ENCODE measurements around the gene EPS8L3. TPM values are rescaled to one million over a fixed set of nuclear protein-coding genes. Genes with fewer than 3 reads are reported as not detected.
A peak's percentile ranks its signal among the peaks of the same experiment; 100 is the strongest.
"Not testable (repeated sequence)": the region's sequence is repeated elsewhere in the genome, so short reads cannot be mapped to it uniquely, and the experiment has no call there.

EPS8L3 gene
- total RNA-seq, 1 donor from 2014 or later = not detected

DNA sequence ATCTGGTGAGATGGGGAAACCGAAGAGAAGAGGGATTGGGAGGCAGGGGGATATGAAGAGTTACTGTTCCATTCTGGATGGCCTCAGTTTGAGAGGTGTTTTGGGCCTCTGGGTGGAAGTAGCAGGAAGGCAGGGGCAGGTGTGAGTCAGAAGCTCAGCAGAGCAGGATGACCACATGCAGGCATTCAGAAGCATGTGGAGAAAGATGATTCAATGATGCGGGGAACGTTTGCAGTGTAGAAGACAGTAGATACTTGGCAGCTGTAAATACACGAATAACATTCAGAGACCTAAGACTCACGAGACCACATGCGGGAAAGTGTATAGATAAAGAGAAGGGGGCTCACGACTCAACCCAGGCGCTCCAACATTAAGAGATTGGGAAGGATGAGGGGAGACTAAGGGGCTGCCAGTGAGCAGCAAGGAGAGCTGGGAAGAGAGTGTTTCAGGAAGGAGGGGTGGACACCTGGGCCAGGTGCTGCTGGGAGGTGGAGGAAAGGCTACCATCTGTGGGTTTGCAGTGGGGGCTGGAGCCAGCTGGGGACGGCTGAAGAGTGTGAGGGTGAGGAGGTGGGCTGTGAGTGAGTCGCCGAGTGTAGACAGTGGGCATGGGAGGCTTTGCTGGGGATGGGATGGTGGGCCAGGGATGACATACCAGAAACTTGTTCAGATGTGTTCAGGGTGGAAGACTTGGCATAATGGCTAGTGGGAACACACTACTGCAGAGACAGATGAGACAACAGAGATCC lies 5.8 kb upstream of the EPS8L3 start:
- DNase-seq (ENCODE audit: low spot score) (peak; percentile 19), ATAC-seq (no peak)
- intact Hi-C loops (cut with DNase I) = loop anchor here (5.0 kb wide), 2 partner anchors 127 to 227 kb away; no protein-coding TSS in a partner anchor

DNA sequence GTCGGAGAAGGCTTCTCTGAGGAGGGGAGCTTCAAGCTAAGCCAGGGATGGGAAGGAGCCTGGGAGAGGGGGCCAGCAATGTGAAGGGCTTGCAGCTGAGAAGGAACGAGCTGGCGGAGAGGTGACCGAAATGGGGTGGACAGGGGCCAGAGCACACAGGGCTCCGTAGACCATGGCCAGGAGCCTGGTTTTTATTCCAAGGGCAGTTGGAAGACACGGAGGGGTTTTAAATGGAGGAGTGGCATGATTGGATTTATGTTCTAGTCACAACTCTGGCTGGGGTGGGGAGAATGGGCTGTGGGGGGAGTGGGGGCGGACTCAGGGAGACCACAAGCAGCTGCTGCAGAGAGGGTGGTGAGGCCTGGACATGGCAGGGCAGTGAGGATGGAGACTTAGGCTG lies 5.1 kb upstream of the EPS8L3 start:
- intact Hi-C loops (cut with DNase I) = no loop called here
- no peak for ATAC-seq
- DNase-seq (ENCODE audit: low spot score) = peak; percentile 38

DNA sequence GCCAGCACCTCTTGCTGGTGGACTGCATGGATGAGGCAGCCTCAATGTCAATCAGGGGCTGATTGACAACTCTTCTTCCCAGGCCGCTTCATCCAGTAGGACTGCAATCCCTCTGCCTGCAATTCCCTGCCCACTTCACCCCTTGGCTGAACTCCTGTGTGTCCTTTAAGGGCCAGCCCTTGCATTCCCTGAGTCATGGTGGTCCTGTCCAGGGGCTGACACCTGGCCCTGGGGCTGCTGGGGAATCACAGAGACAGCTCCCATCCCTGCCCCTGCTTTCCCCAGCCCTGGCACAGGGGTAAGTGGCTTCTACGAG lies 4.6 kb upstream of the EPS8L3 start:
- DNase-seq (ENCODE audit: low spot score) (peak; percentile 25), ATAC-seq (no peak)
- intact Hi-C loops (cut with DNase I) = no loop called here

DNA sequence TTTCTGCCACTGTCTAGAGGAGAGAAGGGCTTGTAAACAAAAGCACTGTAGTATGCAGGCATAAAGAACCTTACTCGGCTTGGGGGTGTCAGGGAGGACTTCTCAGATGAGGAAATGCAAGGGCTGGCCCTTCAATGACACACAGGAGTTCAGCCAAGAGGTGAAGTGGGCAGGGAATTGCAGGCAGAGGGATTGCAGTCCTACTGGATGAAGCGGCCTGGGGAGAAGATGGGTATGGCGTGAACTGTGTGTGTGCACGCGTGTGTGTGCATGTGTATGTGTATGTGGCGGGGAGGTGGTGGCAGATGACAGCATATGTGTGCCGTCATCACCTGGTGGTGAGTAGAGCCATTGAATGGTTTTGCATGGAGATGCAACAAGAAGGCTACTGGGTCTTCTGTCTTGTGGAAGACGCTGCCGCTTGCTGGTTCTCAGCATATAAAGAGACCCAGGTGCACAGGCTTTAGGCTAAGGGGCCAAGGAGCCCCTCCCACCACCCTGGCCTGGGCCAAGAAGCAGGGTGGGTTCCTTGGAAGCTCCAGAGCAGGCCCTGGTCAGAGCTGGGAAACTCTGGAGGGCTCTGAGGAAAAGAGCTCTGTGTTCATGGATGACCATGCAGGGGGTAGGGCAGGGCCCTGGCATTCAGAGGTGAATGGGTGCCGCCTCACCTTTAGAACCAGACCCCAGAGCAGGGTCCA lies 4.1 kb upstream of the EPS8L3 start:
- ATAC-seq = no peak
- DNase-seq (ENCODE audit: low spot score) = peak; percentile 23
- intact Hi-C loops (cut with DNase I) = no loop called here

DNA sequence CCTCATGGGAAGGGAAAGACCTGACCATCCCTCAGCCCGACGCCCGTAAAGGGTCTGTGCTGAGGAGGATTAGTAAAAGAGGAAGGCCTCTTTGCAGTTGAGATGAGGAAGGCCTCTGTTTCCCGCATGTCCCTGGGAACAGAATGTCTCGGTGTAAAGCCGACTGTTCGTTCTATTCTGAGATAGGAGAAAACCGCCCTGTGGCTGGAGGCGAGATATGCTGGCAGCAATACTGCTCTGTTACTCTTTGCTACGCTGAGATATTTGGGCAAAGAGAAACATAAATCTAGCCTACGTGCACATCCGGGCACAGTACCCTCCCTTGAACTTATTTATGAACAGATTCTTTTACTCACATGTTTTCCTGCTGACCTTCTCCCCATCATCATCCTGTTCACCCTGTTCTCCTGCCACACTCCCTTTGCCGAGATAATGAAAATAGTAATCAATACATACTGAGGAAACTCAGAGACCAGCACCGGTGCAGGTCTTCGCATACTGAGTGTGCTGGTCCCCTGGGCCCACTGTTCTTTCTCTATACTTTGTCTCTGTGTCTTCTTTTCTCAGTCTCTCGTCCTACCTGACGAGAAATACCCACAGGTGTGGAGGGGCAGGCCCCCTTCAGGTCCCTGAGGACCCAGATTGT lies 3.4 kb upstream of the EPS8L3 start:
- peak; percentile 33 for DNase-seq (ENCODE audit: low spot score)
- ATAC-seq; intact Hi-C loops (cut with DNase I): not testable (repeated sequence)

DNA sequence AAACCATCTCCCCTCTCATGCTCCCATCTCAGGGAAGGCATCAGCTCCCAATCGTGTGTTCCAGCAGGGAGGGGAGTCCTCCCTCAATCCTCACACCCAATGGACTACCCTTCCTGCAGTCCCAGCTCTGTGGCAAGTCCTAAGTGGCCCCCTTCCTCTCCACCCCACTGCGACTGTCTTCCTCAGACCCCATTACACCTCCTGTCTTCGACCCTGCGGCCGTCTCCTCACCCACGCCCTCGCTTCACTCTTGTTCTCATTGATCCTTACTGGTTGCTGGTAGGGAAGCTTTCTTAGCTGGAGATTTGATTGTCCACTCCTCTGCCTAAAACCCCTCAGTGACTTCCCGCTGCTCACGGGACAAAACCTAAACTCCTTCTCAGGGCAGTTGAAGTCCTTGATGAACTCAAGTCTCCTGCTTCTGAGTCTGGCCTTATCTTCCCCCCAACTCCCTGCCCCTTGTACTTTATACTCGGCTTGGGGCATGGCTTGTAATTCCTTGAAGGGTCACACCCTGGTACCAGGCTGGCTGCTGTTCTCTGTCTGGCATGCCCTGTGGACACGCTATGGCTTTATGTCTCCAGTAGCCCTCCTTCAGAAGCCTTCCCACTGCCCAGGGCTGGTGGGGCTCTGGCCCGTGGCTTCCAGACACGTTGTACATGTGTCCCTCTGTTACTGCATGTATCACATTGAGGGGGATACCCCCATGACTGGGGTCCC lies 2.3 kb upstream of the EPS8L3 start:
- DNase-seq (ENCODE audit: low spot score) (peak; percentile 42), ATAC-seq (no peak)
- intact Hi-C loops (cut with DNase I) = no loop called here

DNA sequence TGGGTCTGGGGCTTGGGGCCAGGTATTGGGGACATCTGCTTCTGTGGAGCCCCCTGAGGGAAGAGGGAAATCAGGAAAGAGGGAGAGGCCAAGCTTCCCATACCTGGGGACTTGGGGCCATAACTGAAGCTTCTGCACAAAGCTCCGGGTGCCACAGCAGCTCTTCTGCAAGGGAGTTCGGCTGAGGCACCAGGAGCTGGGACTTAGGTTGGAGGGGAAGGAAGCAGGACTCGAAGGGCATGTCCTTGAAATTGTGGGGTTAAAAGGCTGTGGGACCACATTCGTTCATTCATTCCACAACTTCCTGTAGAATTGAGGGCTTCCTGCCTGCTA lies 1.7 kb upstream of the EPS8L3 start:
- ATAC-seq (no peak), DNase-seq (ENCODE audit: low spot score) (no peak)
- intact Hi-C loops (cut with DNase I) = no loop called here

DNA sequence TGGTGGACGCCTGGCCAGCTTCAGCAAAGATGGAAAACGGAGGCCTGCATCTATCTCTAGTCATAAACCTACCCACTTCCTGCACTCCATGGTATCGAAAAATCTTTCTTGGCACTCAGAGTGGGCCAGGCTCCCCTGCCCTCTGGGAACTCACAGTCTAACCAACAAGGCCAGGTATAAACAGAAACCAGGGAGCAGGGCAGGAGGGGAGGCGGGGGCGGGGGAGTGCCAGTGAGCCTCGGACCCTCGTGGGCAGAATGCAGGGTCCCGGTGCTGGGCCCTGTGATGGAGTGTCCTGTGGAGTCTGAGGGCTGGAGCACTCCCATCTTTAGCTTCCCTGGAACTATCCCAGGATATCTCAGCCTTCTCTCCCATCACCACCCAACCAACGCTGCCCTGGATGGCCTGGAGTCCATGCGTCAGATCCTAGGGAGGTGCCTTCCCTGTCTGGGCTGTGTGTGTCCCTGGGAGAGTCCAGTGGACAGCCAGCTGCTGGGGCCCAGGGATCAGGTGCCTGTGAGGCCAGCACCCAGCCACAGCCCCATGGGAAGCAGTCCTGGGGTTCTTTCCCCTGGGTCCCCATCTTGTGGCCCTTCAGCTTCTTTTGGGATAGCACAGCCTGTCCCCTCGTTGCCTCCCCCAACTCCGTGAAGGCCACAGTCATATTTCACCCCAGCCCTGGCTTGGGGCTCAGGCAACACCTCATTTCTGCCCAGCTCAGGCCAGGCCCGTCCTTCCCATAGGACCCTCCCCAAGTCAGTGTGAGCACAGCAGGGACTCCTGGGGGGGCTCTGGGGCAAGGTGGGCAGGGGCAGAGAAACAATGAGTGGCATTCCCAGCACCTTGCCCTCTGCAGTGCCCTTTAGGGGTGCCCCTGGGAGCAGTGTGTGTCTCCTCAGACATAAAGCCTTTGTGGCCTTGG lies 1.1 kb upstream of the EPS8L3 start:
- DNase-seq (ENCODE audit: low spot score) (peak; percentile 44), ATAC-seq (no peak)
- intact Hi-C loops (cut with DNase I) = no loop called here

DNA sequence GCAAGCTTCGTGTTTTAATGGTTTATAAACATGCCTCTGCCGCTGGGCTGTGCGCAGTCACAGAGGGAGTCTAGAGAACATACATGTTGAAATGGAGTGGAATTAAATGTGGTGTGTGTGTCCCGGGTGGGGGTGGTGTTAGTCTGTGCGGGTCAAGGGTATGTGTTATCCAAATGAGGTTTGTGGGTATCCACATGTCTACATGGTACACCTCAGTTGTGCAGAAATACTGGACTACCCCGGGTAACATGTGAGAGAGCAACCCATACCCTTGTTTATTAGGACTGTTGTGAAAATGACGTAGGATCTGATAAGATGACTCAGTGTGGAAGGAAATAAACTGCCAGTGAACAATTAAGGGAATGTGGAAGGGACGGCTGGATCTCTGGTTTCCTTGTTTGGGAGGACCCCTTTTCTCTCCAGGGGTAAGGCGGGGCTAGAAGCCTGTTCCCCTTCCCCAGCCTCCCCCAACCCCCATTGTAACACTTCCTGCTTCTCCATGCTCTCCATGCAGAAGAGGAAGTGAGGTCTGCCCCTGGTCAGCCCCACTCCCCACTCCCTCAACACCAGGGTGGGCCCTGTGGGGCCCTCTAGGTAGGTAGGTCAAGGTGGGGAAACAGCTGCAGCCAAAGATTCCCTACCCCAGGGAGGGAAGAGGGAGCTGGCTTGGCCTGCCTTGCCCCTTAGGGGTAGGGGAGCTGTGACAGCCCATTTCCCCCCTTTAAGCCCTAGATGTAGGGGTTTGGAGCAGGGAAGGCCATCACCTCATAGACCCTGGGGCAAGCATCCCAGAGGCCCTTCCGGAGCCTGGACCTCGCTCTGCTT lies 690 bp downstream of the EPS8L3 start:
- intact Hi-C loops (cut with DNase I) = no loop called here
- DNase-seq (ENCODE audit: low spot score) (peak; percentile 40), ATAC-seq (no peak)

DNA sequence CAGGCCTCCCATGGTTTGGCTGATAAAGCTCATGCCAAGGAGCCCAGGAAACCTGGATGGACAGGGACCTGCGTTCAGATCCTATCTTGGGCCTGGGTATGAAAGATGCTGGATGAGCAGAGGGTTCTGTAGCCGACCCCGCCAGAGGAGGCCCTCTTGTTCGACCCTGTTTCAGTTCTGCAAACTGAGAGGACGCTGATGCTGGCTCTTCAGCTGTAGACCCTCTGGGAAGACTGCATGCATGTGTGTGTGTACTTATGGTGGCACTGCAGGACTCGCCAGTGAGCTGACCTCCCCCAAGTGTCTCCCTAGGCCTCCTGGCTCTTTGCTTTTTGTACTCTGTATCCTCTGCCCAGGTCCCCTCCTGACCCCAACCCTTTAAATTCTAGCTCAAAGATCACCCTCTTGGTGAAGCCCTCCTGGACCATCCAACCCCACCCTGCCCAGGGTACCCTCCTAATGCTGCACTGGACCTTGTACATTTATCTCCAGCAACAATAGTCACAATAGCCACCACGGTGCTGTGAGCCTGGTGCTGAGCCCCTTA lies 1.6 kb downstream of the EPS8L3 start:
- intact Hi-C loops (cut with DNase I) = no loop called here
- no peak for DNase-seq (ENCODE audit: low spot score)
- no peak for ATAC-seq

DNA sequence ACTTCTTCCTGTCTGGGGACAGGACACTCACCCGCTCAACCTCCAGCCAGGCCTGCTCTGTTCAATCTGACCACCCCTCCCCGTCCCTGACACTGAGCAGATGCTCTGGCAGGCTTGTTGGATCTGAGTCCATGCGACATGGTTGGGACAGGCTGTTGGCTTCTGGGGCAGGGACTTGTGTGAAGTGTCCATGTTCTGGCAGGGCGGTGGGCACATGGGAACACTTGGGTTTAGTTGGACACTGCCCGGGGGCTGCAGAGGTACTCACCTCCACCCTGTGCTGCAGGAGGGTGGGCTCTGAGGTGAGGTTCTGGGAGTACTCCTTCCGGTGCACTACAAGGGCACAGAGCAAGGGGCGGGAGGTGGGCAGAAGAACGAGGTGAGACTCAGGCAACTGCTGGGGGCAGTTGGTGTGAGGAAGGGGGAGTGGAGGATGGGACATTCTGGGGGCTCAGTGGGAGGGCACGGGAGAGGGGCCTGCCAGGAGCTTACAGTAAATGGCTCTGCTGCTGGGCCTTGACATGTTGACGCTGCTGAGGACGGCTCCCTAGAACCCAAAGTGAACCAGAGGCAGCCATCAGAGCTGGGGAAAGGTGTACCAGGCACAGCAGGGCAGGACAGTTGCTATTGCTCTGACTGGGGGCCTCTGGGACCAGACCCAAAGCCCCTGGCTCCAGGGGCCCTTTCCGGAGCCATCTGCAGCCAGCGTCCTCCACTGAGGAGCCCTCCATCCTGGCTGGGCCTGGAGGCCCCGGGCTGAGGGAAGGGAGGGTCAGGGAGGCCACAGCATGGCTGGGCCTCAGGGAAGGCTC lies 2.3 kb downstream of the EPS8L3 start:
- ATAC-seq (no peak), DNase-seq (ENCODE audit: low spot score) (peak; percentile 47)
- intact Hi-C loops (cut with DNase I) = no loop called here

DNA sequence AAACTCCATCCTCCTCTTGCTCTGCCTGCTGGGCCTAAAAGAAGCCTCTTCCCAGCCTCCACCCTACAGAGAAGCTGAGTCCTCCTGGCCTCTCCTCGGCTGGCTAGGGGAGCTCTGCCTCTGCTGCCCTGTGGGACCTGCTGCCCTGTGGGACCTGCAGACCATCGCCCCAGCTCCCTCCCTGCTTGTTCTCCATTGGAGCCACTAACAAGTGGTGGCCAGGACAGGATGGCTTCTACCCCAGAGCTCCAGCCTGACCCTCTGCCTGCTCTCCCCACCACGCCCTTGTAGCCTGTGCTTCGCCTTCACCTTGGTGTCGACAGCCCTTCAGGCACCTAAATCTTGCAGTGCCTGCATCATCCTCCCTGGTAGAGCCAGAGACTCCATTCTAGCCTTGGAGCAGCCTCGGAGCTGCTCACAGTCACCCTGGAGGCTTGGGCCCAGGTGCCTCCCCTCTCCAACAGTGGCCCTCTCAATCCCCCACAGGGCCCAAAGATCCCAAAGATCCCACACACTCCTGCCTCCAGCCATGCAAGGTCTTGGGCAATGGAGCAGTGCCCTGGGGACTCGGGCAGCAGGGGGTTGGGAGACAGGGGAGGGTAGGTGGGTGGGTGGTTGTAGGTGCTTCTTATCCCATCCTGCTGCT lies 3.0 kb downstream of the EPS8L3 start:
- intact Hi-C loops (cut with DNase I) = no loop called here
- DNase-seq (ENCODE audit: low spot score) (peak; percentile 37), ATAC-seq (no peak)

DNA sequence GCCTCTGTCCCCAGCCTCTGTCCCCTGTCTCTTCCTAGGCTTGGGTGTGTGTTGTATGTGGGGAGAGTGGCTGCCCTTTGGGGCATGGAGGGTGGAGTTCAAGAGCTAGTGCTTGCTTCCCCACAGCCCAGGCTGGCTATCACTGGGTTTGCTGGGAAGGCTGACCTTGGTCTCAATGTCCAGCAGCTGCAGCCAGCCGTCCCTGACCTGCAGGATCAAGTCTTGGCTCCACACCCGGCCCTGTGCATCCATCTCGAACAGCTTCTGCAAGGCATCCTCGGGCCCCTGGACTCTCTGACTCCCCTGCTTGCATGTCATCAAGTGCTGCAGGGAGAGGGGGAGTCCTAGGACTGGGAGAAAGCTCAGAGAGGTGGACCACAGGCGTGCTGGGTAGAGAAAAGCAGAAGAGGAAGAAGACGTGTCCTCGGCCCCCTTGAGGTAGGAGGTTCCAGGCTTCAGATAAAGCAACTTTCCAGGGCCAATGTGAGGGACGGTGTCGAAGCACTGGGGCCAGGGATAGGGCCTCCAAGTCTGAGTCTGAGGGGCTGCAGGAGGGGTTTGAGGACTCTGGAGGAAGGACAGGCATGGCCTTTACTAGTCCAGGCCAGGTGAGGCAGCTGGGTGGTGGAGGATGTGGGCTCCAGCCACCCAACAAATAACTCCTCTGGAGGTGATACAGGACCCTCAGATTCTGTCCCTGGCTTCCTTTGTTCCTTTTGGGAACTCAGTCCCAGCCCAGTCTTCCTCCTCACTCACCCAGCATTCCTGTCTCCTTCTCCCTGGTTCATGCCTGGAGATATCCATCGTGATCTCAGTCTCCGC lies 4.0 kb downstream of the EPS8L3 start:
- ATAC-seq (no peak), DNase-seq (ENCODE audit: low spot score) (peak; percentile 40)
- intact Hi-C loops (cut with DNase I) = no loop called here

DNA sequence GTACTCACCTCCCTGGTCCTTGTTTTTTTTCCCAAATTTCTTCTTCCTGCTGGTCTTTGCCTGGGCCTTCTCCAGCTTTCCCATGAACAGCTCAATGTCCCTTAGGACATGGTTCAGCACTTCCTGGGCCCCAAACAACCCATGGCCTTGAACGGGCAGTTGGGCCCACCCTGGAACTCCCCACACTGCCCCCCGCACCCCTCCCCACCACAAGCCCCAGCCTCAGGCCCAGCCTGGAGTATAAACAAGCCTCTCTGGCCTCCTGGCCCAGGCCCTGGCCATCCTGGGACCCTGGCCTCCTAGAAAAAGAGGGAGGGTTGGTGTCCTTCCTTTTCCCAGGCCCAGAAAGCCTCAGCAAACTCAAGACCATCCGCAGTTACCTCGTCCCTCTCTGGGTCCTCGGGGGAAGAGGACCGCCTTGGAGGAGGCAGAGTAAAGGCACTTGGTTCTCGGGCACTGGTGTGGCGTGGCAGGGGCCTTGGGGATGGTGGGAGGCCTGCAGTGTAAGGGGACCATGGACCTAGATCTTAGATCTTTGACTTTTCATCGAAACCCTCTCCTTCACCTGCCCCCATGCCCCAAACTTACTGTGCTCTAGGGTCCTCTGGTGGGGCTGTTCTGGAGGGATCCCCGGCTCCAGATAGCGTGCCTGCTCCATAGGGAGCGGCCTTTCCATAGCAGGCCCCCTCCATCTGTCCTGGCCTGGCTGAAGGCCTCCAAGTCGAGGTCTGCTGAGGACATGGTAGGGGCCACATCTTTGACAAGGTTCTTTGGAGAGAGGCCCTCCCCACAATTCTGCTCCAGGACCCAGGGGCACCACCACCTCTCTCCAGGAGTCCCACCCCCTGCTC lies 5.6 kb downstream of the EPS8L3 start:
- DNase-seq (ENCODE audit: low spot score) (peak; percentile 40), ATAC-seq (no peak)
- intact Hi-C loops (cut with DNase I) = no loop called here

Measured in sciatic nerve (tissue), 2 donors.